Nephron progenitor cell (in vitro differentiated cells): ENCODE results near the gene DNAJC28.
"Not testable (repeated sequence)": the region's sequence is repeated elsewhere in the genome, so short reads cannot be mapped to it uniquely, and the experiment has no call there.

Experiments used
- DNase-seq: peaks from one replicate; pipeline ENCODE4 v3.0.0; 2021
- H3K27ac Mint-ChIP-seq: 2 replicates; pipeline ENCODE4 v1.8.0; 2021; ENCODE audit warnings: mild to moderate bottlenecking, moderate library complexity, mixed read lengths
- H3K27me3 Mint-ChIP-seq: 2 replicates; pipeline ENCODE4 v1.8.0; 2021; ENCODE audit warnings: mild to moderate bottlenecking, low read depth, mixed read lengths; ENCODE audit not compliant: poor library complexity
- H3K36me3 Mint-ChIP-seq: 2 replicates; pipeline ENCODE4 v1.8.0; 2021; ENCODE audit warnings: low read depth, mixed read lengths
- H3K4me1 Mint-ChIP-seq: 2 replicates; pipeline ENCODE4 v1.8.0; 2021; ENCODE audit warnings: mixed read lengths
- H3K4me3 Mint-ChIP-seq: 2 replicates; pipeline ENCODE4 v1.8.0; 2021; ENCODE audit warnings: mild to moderate bottlenecking, moderate library complexity, mixed read lengths
- H3K9me3 Mint-ChIP-seq: 2 replicates; pipeline ENCODE4 v1.8.0; 2021; ENCODE audit warnings: mild to moderate bottlenecking, moderate library complexity, mixed read lengths
- CTCF ChIP-seq: fragments of 200-600 bp; sonication (generic); IDR thresholded peaks from 2 replicates; pipeline ENCODE4 v1.5.0; 2021; ENCODE audit warnings: antibody characterized with exemption

Gene DNAJC28

GRCh38 chr21:33473344-33473743, 18.2 kb downstream of the DNAJC28 start:
- H3K27ac Mint-ChIP-seq: no peak overlapping the region
- TF ChIP-seq CTCF: no peak

GRCh38 chr21:33470701-33471100, 20.8 kb downstream of the DNAJC28 start:
- Mint-ChIP-seq H3K9me3 (peaks cover 15% of the 10 kb centered on the region), H3K36me3 (peaks cover 21% of the 10 kb centered on the region)

More at GRCh38 chr21:33473344-33473743, 18.2 kb downstream of the DNAJC28 start:
- H3K36me3 Mint-ChIP-seq: peaks cover 28% of the 10 kb centered on the region
- H3K27me3 Mint-ChIP-seq: no peaks in the 10 kb centered on the region
- no peak for DNase-seq
- peaks cover 3% of the 10 kb centered on the region for H3K4me1 Mint-ChIP-seq
- H3K9me3 Mint-ChIP-seq: peaks cover 15% of the 10 kb centered on the region
- H3K4me3 Mint-ChIP-seq: no peak overlapping the region

GRCh38 chr21:33469183-33469582, 22.3 kb downstream of the DNAJC28 start:
- H3K27ac Mint-ChIP-seq, DNase-seq, H3K27me3 Mint-ChIP-seq, H3K4me3 Mint-ChIP-seq, H3K4me1 Mint-ChIP-seq: not testable (repeated sequence)
- H3K9me3 Mint-ChIP-seq: peaks cover 15% of the 10 kb centered on the region
- peaks cover 21% of the 10 kb centered on the region for H3K36me3 Mint-ChIP-seq

More at GRCh38 chr21:33470701-33471100, 20.8 kb downstream of the DNAJC28 start:
- no peaks in the 10 kb centered on the region for H3K4me1 Mint-ChIP-seq
- H3K4me3 Mint-ChIP-seq: no peak overlapping the region
- H3K27me3 Mint-ChIP-seq: no peaks in the 10 kb centered on the region
- no peak overlapping the region for H3K27ac Mint-ChIP-seq
- DNase-seq: no peak
- TF ChIP-seq CTCF: no peak

GRCh38 chr21:33461538-33462250, 29.8 kb downstream of the DNAJC28 start:
- Mint-ChIP-seq H3K4me3 (no peak overlapping the region), H3K27ac (no peak overlapping the region), H3K36me3 (peaks cover 8% of the 10 kb centered on the region), H3K27me3 (no peaks in the 10 kb centered on the region), H3K4me1 (no peaks in the 10 kb centered on the region), H3K9me3 (no peaks in the 10 kb centered on the region)
- TF ChIP-seq CTCF: no peak
- no peak for DNase-seq

GRCh38 chr21:33458861-33459260, 32.7 kb downstream of the DNAJC28 start:
- Mint-ChIP-seq H3K27ac (no peak overlapping the region), H3K9me3 (no peaks in the 10 kb centered on the region), H3K27me3 (no peaks in the 10 kb centered on the region), H3K36me3 (peaks cover 8% of the 10 kb centered on the region), H3K4me1 (no peaks in the 10 kb centered on the region), H3K4me3 (no peak overlapping the region)
- no peak for TF ChIP-seq CTCF
- no peak for DNase-seq

GRCh38 chr21:33455686-33456446, 35.6 kb downstream of the DNAJC28 start:
- DNase-seq: no peak
- Mint-ChIP-seq H3K4me3 (no peak overlapping the region), H3K36me3 (peaks cover 25% of the 10 kb centered on the region), H3K27me3 (no peaks in the 10 kb centered on the region), H3K4me1 (peaks cover 19% of the 10 kb centered on the region), H3K27ac (no peak overlapping the region), H3K9me3 (no peaks in the 10 kb centered on the region)
- TF ChIP-seq CTCF: no peak
